OCI-LY1 (cell line): ENCODE measurements around the gene FBXW7.

Source experiments
- H2AFZ ChIP-seq: fragments of 200-600 bp; sonication (generic), shearing (Covaris generic); 2 replicates; pipeline ENCODE4 v1.6.0; 2014; ENCODE audit warnings: antibody characterized with exemption, mild to moderate bottlenecking, low read length
- H3F3A ChIP-seq: fragments of 200-600 bp; sonication (generic), shearing (Covaris generic); 2 replicates; pipeline ENCODE4 v1.6.0; 2014; ENCODE audit warnings: mild to moderate bottlenecking, antibody characterized with exemption, low read length, moderate library complexity; ENCODE audit not compliant: insufficient read depth
- H3K27ac ChIP-seq: fragments of 200-600 bp; sonication (generic); 2 replicates; pipeline ENCODE4 v1.5.1; 2014; ENCODE audit warnings: low read length, mixed run types, mild to moderate bottlenecking, low read depth; ENCODE audit not compliant: poor library complexity, severe bottlenecking
- H3K27me3 ChIP-seq: fragments of 200-600 bp; sonication (generic); 2 replicates; pipeline ENCODE4 v1.6.0; 2014; ENCODE audit warnings: antibody characterized with exemption, mild to moderate bottlenecking, low read length, moderate library complexity; ENCODE audit not compliant: insufficient read depth
- H3K36me3 ChIP-seq: fragments of 200-600 bp; sonication (generic); 2 replicates; pipeline ENCODE4 v1.6.1; 2014; ENCODE audit warnings: mild to moderate bottlenecking, antibody characterized with exemption, low read length, moderate library complexity, mixed read lengths; ENCODE audit not compliant: insufficient read depth
- H3K4me1 ChIP-seq: fragments of 200-600 bp; sonication (generic); 2 replicates; pipeline ENCODE4 v1.5.1; 2014; ENCODE audit warnings: mild to moderate bottlenecking, low read length, moderate library complexity; ENCODE audit not compliant: insufficient read depth, severe bottlenecking
- H3K4me2 ChIP-seq: fragments of 200-600 bp; sonication (generic), shearing (Covaris generic); 2 replicates; pipeline ENCODE4 v1.6.1; 2014; ENCODE audit warnings: low read length
- H3K4me3 ChIP-seq: fragments of 200-600 bp; sonication (generic); 2 replicates; pipeline ENCODE4 v1.5.1; 2014; ENCODE audit warnings: low read length, low read depth, mild to moderate bottlenecking, mixed read lengths; ENCODE audit not compliant: poor library complexity, severe bottlenecking
- H3K79me2 ChIP-seq: fragments of 200-600 bp; shearing (Covaris generic); 2 replicates; pipeline ENCODE4 v1.6.1; 2016; ENCODE audit warnings: mixed run types, low read length, mixed read lengths; ENCODE audit not compliant: insufficient read depth
- H3K9ac ChIP-seq: fragments of 200-600 bp; sonication (generic), shearing (Covaris generic); 2 replicates; pipeline ENCODE4 v1.6.1; 2014; ENCODE audit warnings: mild to moderate bottlenecking, low read length, mixed read lengths
- H3K9me2 ChIP-seq: fragments of 200-600 bp; sonication (generic), shearing (Covaris generic); 2 replicates; pipeline ENCODE4 v1.6.1; 2014; ENCODE audit warnings: low read depth, mild to moderate bottlenecking, low read length, mixed read lengths
- H3K9me3 ChIP-seq: fragments of 200-600 bp; shearing (Covaris generic); 2 replicates; pipeline ENCODE4 v1.6.1; 2014; ENCODE audit warnings: low read length, mixed read lengths
- H4K20me1 ChIP-seq: fragments of 200-600 bp; sonication (generic), shearing (Covaris generic); 2 replicates; pipeline ENCODE4 v1.6.0; 2016; ENCODE audit warnings: mild to moderate bottlenecking, low read length; ENCODE audit not compliant: insufficient read depth
- EZH2 ChIP-seq: fragments of 200-600 bp; sonication (generic), shearing (Covaris generic); IDR thresholded peaks from 2 replicates; pipeline ENCODE4 v1.8.0; 2017; ENCODE audit warnings: borderline replicate concordance, mixed run types, mild to moderate bottlenecking, antibody characterized with exemption, low read length, moderate library complexity, mixed read lengths
- TF ChIP-seq, protein P1 (sequence below): fragments of 200-600 bp; sonication (generic), shearing (Covaris generic); IDR thresholded peaks from 2 replicates; pipeline ENCODE4 v1.5.1; 2017; ENCODE audit warnings: mild to moderate bottlenecking, antibody characterized with exemption, low read length, moderate library complexity, mixed read lengths

Gene FBXW7

DNA sequence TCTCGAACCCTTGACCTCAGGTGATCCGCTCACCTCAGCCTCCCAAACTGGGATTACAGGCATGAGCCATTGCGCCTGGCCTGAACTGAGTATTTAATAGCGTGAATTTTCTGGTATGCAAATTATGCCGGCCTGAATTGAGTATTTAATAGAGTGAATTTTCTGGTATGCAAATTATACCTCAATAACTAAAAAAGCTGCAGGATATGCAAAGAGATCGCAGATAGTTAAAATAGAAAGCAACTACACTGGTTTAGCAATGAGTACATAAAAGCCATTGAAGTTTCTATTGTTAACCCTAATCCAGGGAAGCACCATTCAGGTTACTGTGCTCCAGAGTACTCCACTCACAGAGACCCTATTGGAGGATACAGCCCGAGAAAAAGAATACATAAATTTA is 22.8 kb downstream of the FBXW7 start:
- Histone ChIP-seq H3K36me3 (peaks cover 51% of the 10 kb centered on the region), H3K9me2 (no peaks in the 10 kb centered on the region), H3K27me3 (no peaks in the 10 kb centered on the region), H2AFZ (no peak overlapping the region), H4K20me1 (no peaks in the 10 kb centered on the region), H3K4me2 (no peak overlapping the region), H3K4me1 (peaks cover 34% of the 10 kb centered on the region), H3K27ac (no peak overlapping the region), H3K4me3 (no peak overlapping the region), H3K9me3 (no peaks in the 10 kb centered on the region), H3K79me2 (peaks cover 99% of the 10 kb centered on the region), H3F3A (no peaks in the 10 kb centered on the region), H3K9ac (no peak overlapping the region)
- no peak for TF ChIP-seq EZH2
- TF ChIP-seq, protein P1, sequence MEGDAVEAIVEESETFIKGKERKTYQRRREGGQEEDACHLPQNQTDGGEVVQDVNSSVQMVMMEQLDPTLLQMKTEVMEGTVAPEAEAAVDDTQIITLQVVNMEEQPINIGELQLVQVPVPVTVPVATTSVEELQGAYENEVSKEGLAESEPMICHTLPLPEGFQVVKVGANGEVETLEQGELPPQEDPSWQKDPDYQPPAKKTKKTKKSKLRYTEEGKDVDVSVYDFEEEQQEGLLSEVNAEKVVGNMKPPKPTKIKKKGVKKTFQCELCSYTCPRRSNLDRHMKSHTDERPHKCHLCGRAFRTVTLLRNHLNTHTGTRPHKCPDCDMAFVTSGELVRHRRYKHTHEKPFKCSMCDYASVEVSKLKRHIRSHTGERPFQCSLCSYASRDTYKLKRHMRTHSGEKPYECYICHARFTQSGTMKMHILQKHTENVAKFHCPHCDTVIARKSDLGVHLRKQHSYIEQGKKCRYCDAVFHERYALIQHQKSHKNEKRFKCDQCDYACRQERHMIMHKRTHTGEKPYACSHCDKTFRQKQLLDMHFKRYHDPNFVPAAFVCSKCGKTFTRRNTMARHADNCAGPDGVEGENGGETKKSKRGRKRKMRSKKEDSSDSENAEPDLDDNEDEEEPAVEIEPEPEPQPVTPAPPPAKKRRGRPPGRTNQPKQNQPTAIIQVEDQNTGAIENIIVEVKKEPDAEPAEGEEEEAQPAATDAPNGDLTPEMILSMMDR = no peak

DNA sequence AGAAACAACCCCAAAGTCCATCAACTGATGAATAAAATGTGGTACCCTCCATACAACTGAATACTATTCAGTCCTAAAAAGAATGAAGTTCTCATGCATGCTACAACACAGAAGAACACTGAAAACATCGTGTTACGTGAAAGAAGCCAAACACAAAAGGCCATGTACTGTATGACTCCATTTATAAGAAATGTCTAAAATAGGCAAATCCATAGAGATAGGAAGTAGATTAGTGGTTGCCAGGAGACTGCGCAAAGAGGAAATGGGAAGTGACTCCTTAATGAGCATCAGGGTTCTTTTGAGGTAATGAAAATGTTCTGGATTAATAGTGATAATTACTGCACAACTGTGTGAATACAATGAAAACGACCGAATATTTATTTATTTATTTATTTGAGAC is 23.4 kb downstream of the FBXW7 start:
- no peak overlapping the region for H2AFZ ChIP-seq
- no peaks in the 10 kb centered on the region for H3F3A ChIP-seq
- no peaks in the 10 kb centered on the region for H3K27me3 ChIP-seq
- peaks cover 54% of the 10 kb centered on the region for H3K36me3 ChIP-seq
- TF ChIP-seq EZH2 = no peak
- TF ChIP-seq, protein P1 = no peak
- H3K4me3 ChIP-seq = no peak overlapping the region
- H3K4me2 ChIP-seq = no peak overlapping the region
- H3K9me3 ChIP-seq = no peaks in the 10 kb centered on the region
- H4K20me1 ChIP-seq = no peaks in the 10 kb centered on the region
- H3K9ac ChIP-seq = no peak overlapping the region
- H3K9me2 ChIP-seq = no peaks in the 10 kb centered on the region
- H3K79me2 ChIP-seq = peaks cover 99% of the 10 kb centered on the region
- H3K27ac ChIP-seq = no peak overlapping the region
- peaks cover 34% of the 10 kb centered on the region for H3K4me1 ChIP-seq

DNA sequence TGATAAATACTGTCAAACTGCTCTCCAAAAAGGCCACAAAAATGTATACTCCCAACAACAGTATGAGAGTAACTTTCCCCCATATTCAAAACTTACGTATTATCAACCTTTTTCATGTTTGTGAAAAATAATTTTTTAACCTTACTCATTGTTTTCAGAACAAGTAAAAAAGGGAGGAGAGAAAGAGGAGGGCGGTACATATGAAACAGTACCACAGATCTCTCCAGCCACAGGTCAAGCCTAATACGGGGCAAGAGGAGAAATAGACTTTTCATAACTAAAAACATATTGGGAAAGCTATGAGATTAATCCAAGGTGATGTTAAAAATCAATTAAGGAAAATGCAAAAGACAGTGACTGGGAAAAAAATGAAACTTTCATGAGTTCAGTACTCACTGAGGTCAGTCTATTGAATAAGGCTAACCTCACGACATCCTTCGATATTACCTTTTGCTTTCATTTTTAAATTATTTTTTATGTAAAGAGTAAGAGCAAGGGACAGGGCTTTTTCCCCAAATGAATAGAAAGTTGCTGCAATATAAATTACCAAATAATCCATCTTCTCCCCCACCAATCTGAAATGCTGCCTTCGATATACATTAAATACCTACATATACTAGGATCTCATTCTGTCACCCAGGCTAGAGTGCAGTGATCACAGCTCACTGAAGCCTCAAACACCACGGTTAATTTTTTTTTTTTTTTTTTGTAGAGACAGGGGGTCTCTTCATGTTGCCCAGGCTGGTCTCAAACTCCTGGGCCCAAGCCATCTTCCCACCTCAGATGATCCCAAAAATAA is 25.3 kb downstream of the FBXW7 start:
- Histone ChIP-seq H3K9me3 (no peaks in the 10 kb centered on the region), H3K36me3 (peaks cover 53% of the 10 kb centered on the region), H3K27me3 (no peaks in the 10 kb centered on the region), H3K9me2 (no peaks in the 10 kb centered on the region), H4K20me1 (no peaks in the 10 kb centered on the region), H3K9ac (no peak overlapping the region), H3K4me1 (peaks cover 34% of the 10 kb centered on the region), H3K4me3 (no peak overlapping the region), H3K79me2 (peaks cover 91% of the 10 kb centered on the region), H3F3A (no peaks in the 10 kb centered on the region), H3K4me2 (no peak overlapping the region), H2AFZ (no peak overlapping the region), H3K27ac (peak overlapping the region; percentile 14)
- TF ChIP-seq, protein P1 = no peak
